ENCODE measurements around the gene XIAP. TPM values are rescaled to one million over a fixed set of nuclear protein-coding genes. Genes with fewer than 3 reads are reported as not detected.

The XIAP gene
- total RNA-seq, 2 experiments from 2014 or later = 19.4 to 25.6 TPM

GRCh38 chrX:123959281-123960063 lies 99.6 kb downstream of the XIAP start:
- H3K4me3 Mint-ChIP-seq = peak overlapping the region; percentile 98
- TF ChIP-seq CTCF (IDR thresholded peaks at IDR 0.05) = no peak
- DNase-seq (peak; percentile 12), ATAC-seq (no peak)
- CTCF ChIA-PET = interaction anchor here (0.6 to 2.6 kb wide), 6 partner anchors 57 to 182 kb away, joined by 3 to 15 read pairs (median 3); no protein-coding TSS in a partner anchor
- no peaks in the 10 kb centered on the region for H3K27me3 Mint-ChIP-seq
- peaks cover 5% of the 10 kb centered on the region for H3K4me1 Mint-ChIP-seq (ENCODE audit: low read depth)
- H3K9me3 Mint-ChIP-seq = no peaks in the 10 kb centered on the region
- intact Hi-C loops (cut with micrococcal nuclease) = loop anchor here (5.0 to 10.0 kb wide), 5 partner anchors 58 to 388 kb away; partner anchors contain the start of gene SH2D1A
- H3K27ac Mint-ChIP-seq = peak overlapping the region; percentile 93
- peaks cover 17% of the 10 kb centered on the region for H3K36me3 Mint-ChIP-seq (ENCODE audit: low read depth)
- POLR2A ChIA-PET = no interaction called here

GRCh38 chrX:123960956-123961267 lies 101.1 kb downstream of the XIAP start:
- H3K9me3 Mint-ChIP-seq = no peaks in the 10 kb centered on the region
- H3K27me3 Mint-ChIP-seq = no peaks in the 10 kb centered on the region
- ChIA-PET CTCF (interaction anchor here (0.6 to 1.2 kb wide), 3 partner anchors 63 to 83 kb away, joined by 3 to 6 read pairs (median 3); no protein-coding TSS in a partner anchor), POLR2A (no interaction called here)
- H3K4me1 Mint-ChIP-seq (ENCODE audit: low read depth) = peaks cover 16% of the 10 kb centered on the region
- no peak for TF ChIP-seq CTCF (IDR thresholded peaks at IDR 0.05)
- H3K27ac Mint-ChIP-seq = peak overlapping the region; percentile 100
- ATAC-seq (no peak), DNase-seq (no peak)
- peaks cover 22% of the 10 kb centered on the region for H3K36me3 Mint-ChIP-seq (ENCODE audit: low read depth)
- intact Hi-C loops (cut with micrococcal nuclease) = loop anchor here (5.0 to 10.0 kb wide), 5 partner anchors 56 to 386 kb away; partner anchors contain the start of gene SH2D1A
- H3K4me3 Mint-ChIP-seq = peak overlapping the region; percentile 98

- peaks cover 23% of the 10 kb centered on the region for H3K36me3 Mint-ChIP-seq (ENCODE audit: low read depth)
- ChIA-PET POLR2A (interaction anchor here (2.2 kb wide), 1 partner anchor 11 kb away, joined by 8 read pairs; no protein-coding TSS in a partner anchor), CTCF (interaction anchor here (1.2 to 1.3 kb wide), 2 partner anchors 56 to 82 kb away, joined by 3 read pairs; no protein-coding TSS in a partner anchor)
- H3K27ac Mint-ChIP-seq = peak within 1 kb of the TSS; percentile 100
- peak within 1 kb of the TSS; percentile 98 for H3K4me3 Mint-ChIP-seq
- DNase-seq = peak; percentile 77
- no peak for TF ChIP-seq CTCF (IDR thresholded peaks at IDR 0.05)
- no peaks in the 10 kb centered on the region for H3K27me3 Mint-ChIP-seq
- intact Hi-C loops (cut with micrococcal nuclease) = loop anchor here (5.0 to 10.0 kb wide), 5 partner anchors 56 to 386 kb away; partner anchors contain the start of gene SH2D1A
- no peaks in the 10 kb centered on the region for H3K9me3 Mint-ChIP-seq
- ATAC-seq = peak; percentile 37
- peaks cover 18% of the 10 kb centered on the region for H3K4me1 Mint-ChIP-seq (ENCODE audit: low read depth)
These were observed 101.6 kb downstream of the XIAP start, which contains the start of gene STAG2 for GRCh38 chrX:123961268-123962005. TSS of gene STAG2 (plus strand) at chrX:123961706. CDS start at chrX:124022628, 60,922 bp downstream.

GRCh38 chrX:123962006-123962467 lies 102.2 kb downstream of the XIAP start:
- CTCF ChIA-PET = interaction anchor here (1.3 kb wide), 1 partner anchor 56 kb away, joined by 3 read pairs; no protein-coding TSS in a partner anchor
- Mint-ChIP-seq H3K27me3 (no peaks in the 10 kb centered on the region), H3K4me3 (peak overlapping the region; percentile 98), H3K9me3 (no peaks in the 10 kb centered on the region), H3K36me3 (ENCODE audit: low read depth) (peaks cover 26% of the 10 kb centered on the region), H3K27ac (peak overlapping the region; percentile 100), H3K4me1 (ENCODE audit: low read depth) (peaks cover 21% of the 10 kb centered on the region)
- POLR2A ChIA-PET = interaction anchor here (0.6 to 2.2 kb wide), 5 partner anchors 10 to 139 kb away, joined by 3 to 8 read pairs (median 4); no protein-coding TSS in a partner anchor
- intact Hi-C loops (cut with micrococcal nuclease) = loop anchor here (5.0 to 10.0 kb wide), 5 partner anchors 55 to 385 kb away; partner anchors contain the start of gene SH2D1A
- DNase-seq = peak; percentile 24
- no peak for ATAC-seq
- TF ChIP-seq CTCF (IDR thresholded peaks at IDR 0.05) = no peak
